ENCODE data around the gene DOK5.

DOK5 gene

GRCh38 chr20:54680439-54680838 is 205.0 kb downstream of the DOK5 start:
- H4K91ac ChIP-seq (ENCODE audit: low read depth, low read length, poor library complexity): no peak overlapping the region
- H3K23ac ChIP-seq (ENCODE audit: low read depth, low read length, poor library complexity): no peak overlapping the region
- H3K4me2 ChIP-seq (ENCODE audit: insufficient read depth, low read length, poor library complexity, severe bottlenecking): no peak overlapping the region
- no peaks in the 10 kb centered on the region for H3K36me3 ChIP-seq (replicated peaks in 1 of 2; ENCODE audit: control insufficient read depth in 2 of 2, insufficient read depth in 2 of 2, low read length in 2 of 2)
- H3K9ac ChIP-seq (ENCODE audit: low read depth, low read length, poor library complexity): no peak overlapping the region
- H2BK120ac ChIP-seq (ENCODE audit: low read depth, low read length): no peak overlapping the region
- no peak overlapping the region for H3K18ac ChIP-seq (ENCODE audit: low read length)
- no peak overlapping the region for H2AK5ac ChIP-seq (ENCODE audit: low read depth, low read length)
- H3K27ac ChIP-seq (replicated peaks; ENCODE audit: low read length): no peak overlapping the region
- no peaks in the 10 kb centered on the region for H3K9me3 ChIP-seq (replicated peaks in 1 of 2; ENCODE audit: control insufficient read depth in 2 of 2, insufficient read depth in 1 of 2, low read depth in 1 of 2, low read length in 2 of 2)
- H3K4me1 ChIP-seq (ENCODE audit: control insufficient read depth in 2 of 2, insufficient read depth in 1 of 2, low read depth in 1 of 2, low read length in 2 of 2): peaks cover 3 to 7% of the 10 kb centered on the region in 2 donors
- no CpG with 5 or more reads among the region's 5 CpGs for WGBS, 2 donors (ENCODE audit: extremely low coverage in 2 of 2, insufficient read length in 2 of 2, insufficient replicate concordance in 1 of 2)
- no peak overlapping the region for H2BK5ac ChIP-seq (ENCODE audit: low read length)
- H2AFZ ChIP-seq (ENCODE audit: low read length): no peak overlapping the region
- DNase-seq (ENCODE audit: low spot score): no peak
- H3K4ac ChIP-seq (ENCODE audit: low read length): no peak overlapping the region
- H3K79me1 ChIP-seq (ENCODE audit: low read depth, low read length): no peaks in the 10 kb centered on the region
- peaks cover 0 to 17% (median 0%) of the 10 kb centered on the region in 3 experiments for H3K27me3 ChIP-seq (ENCODE audit: control insufficient read depth in 3 of 3, insufficient read depth in 3 of 3, low read depth in 1 of 3, low read length in 3 of 3)
- H4K8ac ChIP-seq (ENCODE audit: low read depth, low read length): no peak overlapping the region
- no peak overlapping the region for H2BK12ac ChIP-seq (ENCODE audit: low read length)
- no peak overlapping the region for H3K14ac ChIP-seq (ENCODE audit: low read length)
- H2BK15ac ChIP-seq (ENCODE audit: low read length): no peak overlapping the region
- no peak overlapping the region for H3K4me3 ChIP-seq (ENCODE audit: low read length in 2 of 2)

- Histone ChIP-seq H2BK15ac (ENCODE audit: low read length) (no peak overlapping the region), H3K4me2 (ENCODE audit: insufficient read depth, low read length, poor library complexity, severe bottlenecking) (peak overlapping the region; percentile 28), H3K4me1 (ENCODE audit: control insufficient read depth in 2 of 2, insufficient read depth in 1 of 2, low read depth in 1 of 2, low read length in 2 of 2) (peaks cover 3 to 7% of the 10 kb centered on the region in 2 donors), H3K27me3 (ENCODE audit: control insufficient read depth in 3 of 3, insufficient read depth in 3 of 3, low read depth in 1 of 3, low read length in 3 of 3) (peaks cover 0 to 17% (median 0%) of the 10 kb centered on the region in 3 experiments), H3K4ac (ENCODE audit: low read length) (no peak overlapping the region), H3K79me1 (ENCODE audit: low read depth, low read length) (no peaks in the 10 kb centered on the region), H2AK5ac (ENCODE audit: low read depth, low read length) (no peak overlapping the region), H2BK120ac (ENCODE audit: low read depth, low read length) (no peak overlapping the region), H3K9me3 (replicated peaks in 1 of 2; ENCODE audit: control insufficient read depth in 2 of 2, insufficient read depth in 1 of 2, low read depth in 1 of 2, low read length in 2 of 2) (no peaks in the 10 kb centered on the region), H2BK5ac (ENCODE audit: low read length) (no peak overlapping the region), H3K9ac (ENCODE audit: low read depth, low read length, poor library complexity) (no peak overlapping the region), H4K8ac (ENCODE audit: low read depth, low read length) (no peak overlapping the region), H2AFZ (ENCODE audit: low read length) (no peak overlapping the region), H3K4me3 (ENCODE audit: low read length in 2 of 2) (no peak overlapping the region), H3K18ac (ENCODE audit: low read length) (no peak overlapping the region), H4K91ac (ENCODE audit: low read depth, low read length, poor library complexity) (no peak overlapping the region), H2BK12ac (ENCODE audit: low read length) (no peak overlapping the region), H3K27ac (replicated peaks; ENCODE audit: low read length) (no peak overlapping the region), H3K23ac (ENCODE audit: low read depth, low read length, poor library complexity) (no peak overlapping the region), H3K36me3 (replicated peaks in 1 of 2; ENCODE audit: control insufficient read depth in 2 of 2, insufficient read depth in 2 of 2, low read length in 2 of 2) (no peaks in the 10 kb centered on the region), H3K14ac (ENCODE audit: low read length) (no peak overlapping the region)
- peak; percentile 69 for DNase-seq (ENCODE audit: low spot score)
- WGBS, 2 donors (ENCODE audit: extremely low coverage in 2 of 2, insufficient read length in 2 of 2, insufficient replicate concordance in 1 of 2): no CpG with 5 or more reads among the region's 14 CpGs
Observed at GRCh38 chr20:54680872-54681619, 205.7 kb downstream of the DOK5 start.

GRCh38 chr20:54681869-54682268 is 206.5 kb downstream of the DOK5 start:
- Histone ChIP-seq H2BK5ac (ENCODE audit: low read length) (no peak overlapping the region), H2AFZ (ENCODE audit: low read length) (no peak overlapping the region), H3K4me2 (ENCODE audit: insufficient read depth, low read length, poor library complexity, severe bottlenecking) (no peak overlapping the region), H2BK12ac (ENCODE audit: low read length) (no peak overlapping the region), H3K23ac (ENCODE audit: low read depth, low read length, poor library complexity) (no peak overlapping the region), H3K9ac (ENCODE audit: low read depth, low read length, poor library complexity) (no peak overlapping the region), H4K8ac (ENCODE audit: low read depth, low read length) (no peak overlapping the region), H3K27me3 (ENCODE audit: control insufficient read depth in 3 of 3, insufficient read depth in 3 of 3, low read depth in 1 of 3, low read length in 3 of 3) (peaks cover 0 to 17% (median 0%) of the 10 kb centered on the region in 3 experiments), H3K4me3 (ENCODE audit: low read length in 2 of 2) (no peak overlapping the region), H2AK5ac (ENCODE audit: low read depth, low read length) (no peak overlapping the region), H3K14ac (ENCODE audit: low read length) (no peak overlapping the region), H3K4ac (ENCODE audit: low read length) (no peak overlapping the region), H3K4me1 (ENCODE audit: control insufficient read depth in 2 of 2, insufficient read depth in 1 of 2, low read depth in 1 of 2, low read length in 2 of 2) (peaks cover 3 to 7% of the 10 kb centered on the region in 2 donors), H2BK15ac (ENCODE audit: low read length) (no peak overlapping the region), H2BK120ac (ENCODE audit: low read depth, low read length) (no peak overlapping the region), H3K9me3 (replicated peaks in 1 of 2; ENCODE audit: control insufficient read depth in 2 of 2, insufficient read depth in 1 of 2, low read depth in 1 of 2, low read length in 2 of 2) (no peaks in the 10 kb centered on the region), H3K79me1 (ENCODE audit: low read depth, low read length) (no peaks in the 10 kb centered on the region), H3K27ac (replicated peaks; ENCODE audit: low read length) (no peak overlapping the region), H4K91ac (ENCODE audit: low read depth, low read length, poor library complexity) (no peak overlapping the region), H3K36me3 (replicated peaks in 1 of 2; ENCODE audit: control insufficient read depth in 2 of 2, insufficient read depth in 2 of 2, low read length in 2 of 2) (no peaks in the 10 kb centered on the region), H3K18ac (ENCODE audit: low read length) (peak overlapping the region; percentile 20)
- no CpG with 5 or more reads among the region's 6 CpGs for WGBS, 2 donors (ENCODE audit: extremely low coverage in 2 of 2, insufficient read length in 2 of 2, insufficient replicate concordance in 1 of 2)
- DNase-seq (ENCODE audit: low spot score): no peak

- no peak overlapping the region for H2BK12ac ChIP-seq (ENCODE audit: low read length)
- H3K9me3 ChIP-seq (replicated peaks in 1 of 2; ENCODE audit: control insufficient read depth in 2 of 2, insufficient read depth in 1 of 2, low read depth in 1 of 2, low read length in 2 of 2): no peaks in the 10 kb centered on the region
- no peak overlapping the region for H3K4me2 ChIP-seq (ENCODE audit: insufficient read depth, low read length, poor library complexity, severe bottlenecking)
- no peak overlapping the region for H4K8ac ChIP-seq (ENCODE audit: low read depth, low read length)
- H2BK120ac ChIP-seq (ENCODE audit: low read depth, low read length): no peak overlapping the region
- H3K27me3 ChIP-seq (ENCODE audit: control insufficient read depth in 3 of 3, insufficient read depth in 3 of 3, low read depth in 1 of 3, low read length in 3 of 3): peaks cover 0 to 2% (median 0%) of the 10 kb centered on the region in 3 experiments
- no peaks in the 10 kb centered on the region for H3K36me3 ChIP-seq (replicated peaks in 1 of 2; ENCODE audit: control insufficient read depth in 2 of 2, insufficient read depth in 2 of 2, low read length in 2 of 2)
- H2AFZ ChIP-seq (ENCODE audit: low read length): no peak overlapping the region
- DNase-seq (ENCODE audit: low spot score): no peak
- H3K9ac ChIP-seq (ENCODE audit: low read depth, low read length, poor library complexity): no peak overlapping the region
- no peak overlapping the region for H2BK15ac ChIP-seq (ENCODE audit: low read length)
- no peak overlapping the region for H3K14ac ChIP-seq (ENCODE audit: low read length)
- H3K4me3 ChIP-seq (ENCODE audit: low read length in 2 of 2): no peak overlapping the region
- H2AK5ac ChIP-seq (ENCODE audit: low read depth, low read length): no peak overlapping the region
- H3K4ac ChIP-seq (ENCODE audit: low read length): no peak overlapping the region
- H2BK5ac ChIP-seq (ENCODE audit: low read length): no peak overlapping the region
- H3K79me1 ChIP-seq (ENCODE audit: low read depth, low read length): no peaks in the 10 kb centered on the region
- no peak overlapping the region for H4K91ac ChIP-seq (ENCODE audit: low read depth, low read length, poor library complexity)
- no CpG with 5 or more reads among the region's 1 CpG for WGBS, 2 donors (ENCODE audit: extremely low coverage in 2 of 2, insufficient read length in 2 of 2, insufficient replicate concordance in 1 of 2)
- no peak overlapping the region for H3K23ac ChIP-seq (ENCODE audit: low read depth, low read length, poor library complexity)
- H3K27ac ChIP-seq (replicated peaks; ENCODE audit: low read length): no peak overlapping the region
- H3K4me1 ChIP-seq (ENCODE audit: control insufficient read depth in 2 of 2, insufficient read depth in 1 of 2, low read depth in 1 of 2, low read length in 2 of 2): peaks cover 0 to 2% of the 10 kb centered on the region in 2 donors
- no peak overlapping the region for H3K18ac ChIP-seq (ENCODE audit: low read length)
Observed at GRCh38 chr20:54688476-54688875, 213.1 kb downstream of the DOK5 start.

Data from neuronal stem cell (in vitro differentiated cells).